Fibroblast of peridontal ligament (primary cell): ENCODE data around the gene CLIC4.
A peak's percentile ranks its signal among the peaks of the same experiment; 100 is the strongest.
"Not testable (repeated sequence)": the region's sequence is repeated elsewhere in the genome, so short reads cannot be mapped to it uniquely, and the experiment has no call there.

Experiments
- DNase-seq: peaks from one replicate; pipeline ENCODE4 v3.0.0-alpha.2; 2010; ENCODE audit errors: extremely low read depth

CLIC4 gene

GRCh38 chr1:24771574-24771973 is 26.3 kb downstream of the CLIC4 start:
- peak; percentile 58 for DNase-seq

GRCh38 chr1:24773618-24774017 is 28.4 kb downstream of the CLIC4 start:
- DNase-seq = no peak

GRCh38 chr1:24775348-24775747 is 30.1 kb downstream of the CLIC4 start:
- DNase-seq = no peak

GRCh38 chr1:24775916-24776315 is 30.7 kb downstream of the CLIC4 start:
- no peak for DNase-seq

- no peak for DNase-seq
These were observed 31.6 kb downstream of the CLIC4 start for GRCh38 chr1:24776821-24777220.

GRCh38 chr1:24778141-24778540 is 32.9 kb downstream of the CLIC4 start:
- DNase-seq = no peak

- not testable (repeated sequence) for DNase-seq
These were observed 34.0 kb downstream of the CLIC4 start for GRCh38 chr1:24779199-24779598.

- peak; percentile 40 for DNase-seq
These were observed 34.6 kb downstream of the CLIC4 start for GRCh38 chr1:24779689-24780464.

GRCh38 chr1:24780626-24781025 is 35.4 kb downstream of the CLIC4 start:
- DNase-seq = not testable (repeated sequence)

GRCh38 chr1:24782689-24783088 is 37.4 kb downstream of the CLIC4 start:
- no peak for DNase-seq

GRCh38 chr1:24783713-24784112 is 38.5 kb downstream of the CLIC4 start:
- no peak for DNase-seq

- peak; percentile 64 for DNase-seq
These were observed 40.9 kb downstream of the CLIC4 start for GRCh38 chr1:24786191-24786590.

- no peak for DNase-seq
These were observed 45.2 kb downstream of the CLIC4 start for GRCh38 chr1:24790490-24790889.

- DNase-seq = peak; percentile 86
These were observed 48.3 kb downstream of the CLIC4 start for GRCh38 chr1:24793447-24794129.

- DNase-seq = not testable (repeated sequence)
These were observed 48.9 kb downstream of the CLIC4 start for GRCh38 chr1:24794130-24794502.

GRCh38 chr1:24795236-24795635 is 50.0 kb downstream of the CLIC4 start:
- no peak for DNase-seq

- no peak for DNase-seq
These were observed 51.3 kb downstream of the CLIC4 start for GRCh38 chr1:24796524-24796923.

- DNase-seq = not testable (repeated sequence)
These were observed 54.0 kb downstream of the CLIC4 start for GRCh38 chr1:24799242-24799641.

GRCh38 chr1:24801176-24801575 is 55.9 kb downstream of the CLIC4 start:
- no peak for DNase-seq

- no peak for DNase-seq
These were observed 58.0 kb downstream of the CLIC4 start for GRCh38 chr1:24803220-24803619.

GRCh38 chr1:24803987-24804530 is 58.8 kb downstream of the CLIC4 start:
- DNase-seq = no peak

GRCh38 chr1:24805534-24806301 is 60.5 kb downstream of the CLIC4 start:
- DNase-seq = peak; percentile 58
